NCI-H2171 (cell line): ENCODE measurements around the gene RGL1.
A peak's percentile ranks its signal among the peaks of the same experiment; 100 is the strongest.

ENCODE experiments used
- DNase-seq: peaks from one replicate; lab custom pipeline; 2025; lab: John Stamatoyannopoulos, UW

RGL1 gene

GRCh38 chr1:183916574-183916973 lies 111.7 kb downstream of the RGL1 start:
- no peak for DNase-seq

- peak; percentile 16 for DNase-seq
Measured at GRCh38 chr1:183918589-183918988, 113.7 kb downstream of the RGL1 start.

- peak; percentile 60 for DNase-seq
Measured at GRCh38 chr1:183920651-183921050, 115.7 kb downstream of the RGL1 start.

GRCh38 chr1:183922197-183922596 lies 117.3 kb downstream of the RGL1 start:
- DNase-seq: no peak

- no peak for DNase-seq
Measured at GRCh38 chr1:183925947-183926346, 121.0 kb downstream of the RGL1 start.

GRCh38 chr1:183926983-183927382 lies 122.1 kb downstream of the RGL1 start:
- no peak for DNase-seq

GRCh38 chr1:183931646-183932271 lies 126.8 kb downstream of the RGL1 start:
- no peak for DNase-seq

GRCh38 chr1:183932412-183932811 lies 127.5 kb downstream of the RGL1 start:
- DNase-seq: no peak

GRCh38 chr1:183933528-183934179 lies 128.7 kb downstream of the RGL1 start:
- no peak for DNase-seq

GRCh38 chr1:183934314-183934713 lies 129.4 kb downstream of the RGL1 start:
- no peak for DNase-seq

- no peak for DNase-seq
Measured at GRCh38 chr1:183936009-183936408, 131.1 kb downstream of the RGL1 start.

GRCh38 chr1:183936791-183937190 lies 131.9 kb downstream of the RGL1 start:
- no peak for DNase-seq

GRCh38 chr1:183937611-183938010 lies 132.7 kb downstream of the RGL1 start:
- no peak for DNase-seq

- DNase-seq: no peak
Measured at GRCh38 chr1:183941001-183941400, 136.1 kb downstream of the RGL1 start.

- DNase-seq: peak; percentile 30
Measured at GRCh38 chr1:183942933-183943693, 138.2 kb downstream of the RGL1 start.

GRCh38 chr1:183945428-183946319 lies 140.8 kb downstream of the RGL1 start:
- no peak for DNase-seq

GRCh38 chr1:183946320-183946613 lies 141.3 kb downstream of the RGL1 start:
- no peak for DNase-seq

- DNase-seq: no peak
Measured at GRCh38 chr1:183947988-183948387, 143.1 kb downstream of the RGL1 start.

GRCh38 chr1:183952101-183952500 lies 147.2 kb downstream of the RGL1 start:
- DNase-seq: no peak

GRCh38 chr1:183953031-183953430 lies 148.1 kb downstream of the RGL1 start:
- peak; percentile 14 for DNase-seq

GRCh38 chr1:183954496-183954895 lies 149.6 kb downstream of the RGL1 start:
- DNase-seq: no peak

- no peak for DNase-seq
Measured at GRCh38 chr1:183956559-183957188, 151.8 kb downstream of the RGL1 start.
